ENCODE measurements around the gene MCTP2. TPM values are rescaled to one million over a fixed set of nuclear protein-coding genes. Genes with fewer than 3 reads are reported as not detected.

Gene MCTP2
- total RNA-seq, 4 donors from 2014 or later = 1.5 to 10.3 (median 5.7) TPM

DNA sequence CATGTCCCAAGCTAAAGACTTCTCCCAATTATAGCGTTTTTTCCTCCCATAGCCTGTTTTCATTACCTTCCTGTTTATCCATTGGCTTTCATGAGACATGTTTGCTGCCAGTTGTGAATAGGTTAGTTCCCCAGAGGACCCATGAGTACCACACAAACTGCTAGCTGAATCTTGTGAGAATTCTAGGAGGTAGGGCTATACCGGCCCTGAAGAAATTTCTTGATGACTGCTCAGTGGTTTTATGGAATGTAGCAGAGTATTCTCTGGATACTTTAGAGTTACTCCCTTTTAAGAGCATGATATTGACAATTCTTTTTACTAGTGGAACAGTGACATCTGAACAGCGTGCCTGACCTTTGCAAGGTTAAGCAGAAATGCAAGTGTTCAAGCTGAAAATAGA lies 210.4 kb downstream of the MCTP2 start:
- WGBS, 2 donors (ENCODE audit: low coverage in 1 of 2) = 93 to 100% methylated on average over 1 to 3 of the region's 3 CpGs
- H3K4me3 ChIP-seq = no peak overlapping the region
- no peaks in the 10 kb centered on the region for H3K9me3 ChIP-seq
- no peaks in the 10 kb centered on the region for H3K27me3 ChIP-seq
- TF ChIP-seq EP300 (IDR thresholded peaks at IDR 0.05) (no peak), POLR2A (IDR thresholded peaks at IDR 0.05) (no peak), POLR2AphosphoS5 (IDR thresholded peaks at IDR 0.05) (no peak)
- TF ChIP-seq, protein P1, sequence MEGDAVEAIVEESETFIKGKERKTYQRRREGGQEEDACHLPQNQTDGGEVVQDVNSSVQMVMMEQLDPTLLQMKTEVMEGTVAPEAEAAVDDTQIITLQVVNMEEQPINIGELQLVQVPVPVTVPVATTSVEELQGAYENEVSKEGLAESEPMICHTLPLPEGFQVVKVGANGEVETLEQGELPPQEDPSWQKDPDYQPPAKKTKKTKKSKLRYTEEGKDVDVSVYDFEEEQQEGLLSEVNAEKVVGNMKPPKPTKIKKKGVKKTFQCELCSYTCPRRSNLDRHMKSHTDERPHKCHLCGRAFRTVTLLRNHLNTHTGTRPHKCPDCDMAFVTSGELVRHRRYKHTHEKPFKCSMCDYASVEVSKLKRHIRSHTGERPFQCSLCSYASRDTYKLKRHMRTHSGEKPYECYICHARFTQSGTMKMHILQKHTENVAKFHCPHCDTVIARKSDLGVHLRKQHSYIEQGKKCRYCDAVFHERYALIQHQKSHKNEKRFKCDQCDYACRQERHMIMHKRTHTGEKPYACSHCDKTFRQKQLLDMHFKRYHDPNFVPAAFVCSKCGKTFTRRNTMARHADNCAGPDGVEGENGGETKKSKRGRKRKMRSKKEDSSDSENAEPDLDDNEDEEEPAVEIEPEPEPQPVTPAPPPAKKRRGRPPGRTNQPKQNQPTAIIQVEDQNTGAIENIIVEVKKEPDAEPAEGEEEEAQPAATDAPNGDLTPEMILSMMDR (IDR thresholded peaks at IDR 0.05) = no peak
- no peak overlapping the region for H3K27ac ChIP-seq
- peaks cover 0 to 6% (median 0%) of the 10 kb centered on the region in 3 donors for H3K4me1 ChIP-seq
- no peaks in the 10 kb centered on the region for H3K36me3 ChIP-seq
- no peak for ATAC-seq

DNA sequence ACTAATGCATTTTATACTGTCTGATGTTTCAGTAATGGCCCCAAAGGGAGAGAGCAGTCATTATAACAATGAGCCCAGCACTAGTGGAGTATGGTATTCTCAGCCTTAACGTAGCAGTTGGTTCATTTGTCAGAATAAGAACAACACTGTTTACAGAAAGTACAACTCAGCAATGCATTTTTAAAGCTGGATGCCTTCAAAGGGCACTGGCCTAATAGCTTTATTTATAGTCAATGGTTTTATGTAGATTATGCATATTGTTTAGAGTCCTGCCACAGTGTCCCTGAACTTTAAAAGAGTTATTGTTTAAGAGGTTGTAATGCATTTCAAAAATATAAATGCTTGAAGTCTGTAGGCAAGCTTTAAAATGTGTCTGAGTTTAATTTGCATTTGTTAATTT lies 211.1 kb downstream of the MCTP2 start:
- H3K27ac ChIP-seq = no peak overlapping the region
- no peaks in the 10 kb centered on the region for H3K9me3 ChIP-seq
- H3K36me3 ChIP-seq = no peaks in the 10 kb centered on the region
- peaks cover 0 to 6% (median 0%) of the 10 kb centered on the region in 3 donors for H3K4me1 ChIP-seq
- 8 to 40% methylated on average over 1 of the region's 1 CpG for WGBS, 2 donors (ENCODE audit: low coverage in 1 of 2)
- TF ChIP-seq, protein P1 (IDR thresholded peaks at IDR 0.05) = no peak
- no peak for TF ChIP-seq POLR2A (IDR thresholded peaks at IDR 0.05)
- no peak for TF ChIP-seq EP300 (IDR thresholded peaks at IDR 0.05)
- no peak overlapping the region for H3K4me3 ChIP-seq
- ATAC-seq = no peak
- H3K27me3 ChIP-seq = no peaks in the 10 kb centered on the region

DNA sequence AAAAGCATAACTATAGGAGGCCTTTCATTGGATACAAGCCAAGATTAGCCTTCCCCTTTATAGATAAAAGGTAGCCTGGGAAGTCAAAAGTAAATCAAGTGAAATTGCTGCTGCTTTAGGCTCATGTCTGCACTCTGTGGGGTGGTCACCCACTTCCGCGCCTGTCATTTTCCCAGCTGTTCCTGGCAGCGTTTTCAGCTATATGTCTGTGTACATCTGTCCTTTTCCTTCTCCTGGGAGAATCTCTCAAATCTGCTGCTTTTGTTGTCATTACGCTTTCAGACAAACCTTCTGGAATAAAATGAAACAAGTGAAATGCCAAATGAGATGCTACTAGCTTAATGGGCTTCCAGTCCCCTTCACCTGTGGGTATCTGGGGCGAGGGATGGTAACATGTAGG lies 211.8 kb downstream of the MCTP2 start:
- no peak overlapping the region for H3K4me3 ChIP-seq
- H3K36me3 ChIP-seq = no peaks in the 10 kb centered on the region
- TF ChIP-seq POLR2A (IDR thresholded peaks at IDR 0.05) (no peak), POLR2AphosphoS5 (IDR thresholded peaks at IDR 0.05) (no peak), EP300 (IDR thresholded peaks at IDR 0.05) (no peak)
- TF ChIP-seq, protein P1 (IDR thresholded peaks at IDR 0.05) = no peak
- H3K4me1 ChIP-seq = peaks cover 0 to 6% (median 0%) of the 10 kb centered on the region in 3 donors
- 89 to 91% methylated on average over 4 to 5 of the region's 5 CpGs for WGBS, 2 donors (ENCODE audit: low coverage in 1 of 2)
- no peaks in the 10 kb centered on the region for H3K27me3 ChIP-seq
- no peak overlapping the region for H3K27ac ChIP-seq
- no peak for ATAC-seq
- no peaks in the 10 kb centered on the region for H3K9me3 ChIP-seq

DNA sequence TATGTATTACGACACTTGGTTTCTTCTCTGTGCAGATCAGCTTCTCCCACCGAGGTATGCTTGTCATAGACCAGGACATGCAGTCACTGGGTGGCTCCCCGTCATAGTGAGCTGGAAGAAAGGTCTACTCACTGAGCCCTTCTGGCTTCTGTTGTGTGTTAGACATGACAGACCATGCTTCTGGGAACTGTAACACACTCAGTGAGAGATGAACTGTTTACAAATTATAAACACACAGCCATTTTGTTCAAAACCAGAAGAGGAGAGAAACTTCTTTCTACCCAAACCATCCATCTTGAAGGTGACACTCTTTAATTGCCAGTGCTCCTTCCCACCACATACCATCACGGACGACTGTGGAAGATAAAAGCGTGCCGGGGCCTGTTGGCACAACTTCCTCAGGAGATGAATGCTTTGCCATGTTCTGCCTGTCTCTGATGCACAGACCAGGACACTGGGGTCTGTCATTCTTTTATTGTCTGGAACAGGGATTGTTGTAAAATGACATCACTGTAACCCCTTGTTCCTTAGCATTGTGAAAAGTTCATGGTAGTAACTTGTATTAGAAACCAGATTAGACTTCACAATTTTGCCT lies 214.3 kb downstream of the MCTP2 start:
- Histone ChIP-seq H3K27ac (no peak overlapping the region), H3K4me3 (no peak overlapping the region), H3K9me3 (no peaks in the 10 kb centered on the region), H3K36me3 (no peaks in the 10 kb centered on the region), H3K4me1 (peaks cover 0 to 6% (median 0%) of the 10 kb centered on the region in 3 donors), H3K27me3 (no peaks in the 10 kb centered on the region)
- ATAC-seq = no peak
- WGBS, 2 donors (ENCODE audit: low coverage in 1 of 2) = 50 to 71% methylated on average over 5 to 7 of the region's 7 CpGs
- no peak for TF ChIP-seq POLR2A (IDR thresholded peaks at IDR 0.05)
- TF ChIP-seq POLR2AphosphoS5 (IDR thresholded peaks at IDR 0.05) = no peak
- TF ChIP-seq EP300 (IDR thresholded peaks at IDR 0.05) = no peak
- TF ChIP-seq, protein P1 (IDR thresholded peaks at IDR 0.05) = no peak

DNA sequence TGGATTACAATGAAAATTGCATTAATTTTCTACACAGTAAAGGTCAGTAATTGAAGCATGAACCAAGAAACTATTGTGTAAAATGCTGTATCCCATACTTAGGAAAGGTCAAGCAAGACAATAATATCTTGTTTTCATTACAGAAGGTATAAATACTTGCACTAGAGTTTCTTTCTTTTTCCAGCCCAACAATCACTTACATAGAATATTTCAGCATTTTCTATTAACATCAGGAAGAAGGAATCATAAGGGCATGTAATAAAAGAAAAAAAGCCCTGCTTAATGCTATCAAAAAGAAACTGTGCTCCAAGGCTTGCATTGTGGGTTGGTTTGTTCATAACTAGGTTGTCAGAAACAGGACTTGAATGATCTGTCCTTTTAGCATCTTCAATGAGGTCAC lies 215.1 kb downstream of the MCTP2 start:
- no peaks in the 10 kb centered on the region for H3K27me3 ChIP-seq
- ATAC-seq = no peak
- H3K4me3 ChIP-seq = no peak overlapping the region
- TF ChIP-seq POLR2A (IDR thresholded peaks at IDR 0.05) (no peak), EP300 (IDR thresholded peaks at IDR 0.05) (no peak)
- TF ChIP-seq, protein P1 (IDR thresholded peaks at IDR 0.05) = no peak
- H3K9me3 ChIP-seq = no peaks in the 10 kb centered on the region
- no peaks in the 10 kb centered on the region for H3K36me3 ChIP-seq
- H3K27ac ChIP-seq = no peak overlapping the region
- H3K4me1 ChIP-seq = peaks cover 0 to 6% (median 0%) of the 10 kb centered on the region in 3 donors
